Fibroblast of villous mesenchyme (primary cell): Measurements from ENCODE around the gene PTPRN2. TPM values are rescaled to one million over a fixed set of nuclear protein-coding genes. Genes with fewer than 3 reads are reported as not detected.

Experiments
- DNase-seq: peaks from one replicate; pipeline ENCODE4 v3.0.0-alpha.2; 2010; ENCODE audit warnings: low read depth
- H3K4me3 ChIP-seq: 2 replicates; pipeline ENCODE4 v1.5.1; 2011; ENCODE audit warnings: low read depth, mild to moderate bottlenecking, low read length
- total RNA-seq: library from RNA; depleted of rRNA; stranded (reverse); fragments of >200 nt; gene quantifications from 2 replicates; pipeline ENCODE4 v1.2.3, GENCODE V29; 2012
- TF ChIP-seq, protein P1 (sequence below): IDR thresholded peaks from 2 replicates; pipeline ENCODE4 v1.5.1; 2012; ENCODE audit warnings: low read depth, mild to moderate bottlenecking, low read length; ENCODE audit not compliant: insufficient read depth

Gene PTPRN2
- total RNA-seq, 1 donor = not detected

DNA sequence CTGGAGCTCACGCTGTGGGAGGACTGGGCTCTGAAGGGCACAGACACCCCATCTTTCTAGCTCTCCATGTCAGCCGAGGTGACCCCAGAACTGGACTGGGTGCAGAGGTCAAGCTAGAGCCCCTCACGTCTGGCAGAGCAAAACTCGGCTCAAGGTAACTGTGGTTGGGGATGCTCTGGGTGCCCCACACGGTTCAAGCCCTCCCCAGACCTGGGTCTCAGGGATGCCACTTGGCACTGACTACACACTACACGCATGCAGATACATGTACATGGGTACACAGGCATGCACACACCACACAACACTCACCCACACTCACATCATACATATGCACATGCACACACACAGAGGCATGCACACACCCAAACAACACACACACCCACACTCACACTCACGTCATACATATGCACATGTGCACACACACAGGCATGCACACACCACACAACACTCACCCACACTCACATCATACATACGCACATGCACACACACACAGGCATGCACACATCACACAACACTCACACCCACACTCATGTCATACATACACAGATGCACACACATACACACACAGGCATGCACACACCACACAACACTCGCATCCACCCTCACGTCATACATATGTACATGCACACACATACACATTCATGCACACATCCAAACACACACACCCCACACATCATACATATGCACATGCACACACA, 1031.5 kb downstream of the PTPRN2 start:
- no peak overlapping the region for H3K4me3 ChIP-seq
- DNase-seq = no peak
- TF ChIP-seq, protein P1, sequence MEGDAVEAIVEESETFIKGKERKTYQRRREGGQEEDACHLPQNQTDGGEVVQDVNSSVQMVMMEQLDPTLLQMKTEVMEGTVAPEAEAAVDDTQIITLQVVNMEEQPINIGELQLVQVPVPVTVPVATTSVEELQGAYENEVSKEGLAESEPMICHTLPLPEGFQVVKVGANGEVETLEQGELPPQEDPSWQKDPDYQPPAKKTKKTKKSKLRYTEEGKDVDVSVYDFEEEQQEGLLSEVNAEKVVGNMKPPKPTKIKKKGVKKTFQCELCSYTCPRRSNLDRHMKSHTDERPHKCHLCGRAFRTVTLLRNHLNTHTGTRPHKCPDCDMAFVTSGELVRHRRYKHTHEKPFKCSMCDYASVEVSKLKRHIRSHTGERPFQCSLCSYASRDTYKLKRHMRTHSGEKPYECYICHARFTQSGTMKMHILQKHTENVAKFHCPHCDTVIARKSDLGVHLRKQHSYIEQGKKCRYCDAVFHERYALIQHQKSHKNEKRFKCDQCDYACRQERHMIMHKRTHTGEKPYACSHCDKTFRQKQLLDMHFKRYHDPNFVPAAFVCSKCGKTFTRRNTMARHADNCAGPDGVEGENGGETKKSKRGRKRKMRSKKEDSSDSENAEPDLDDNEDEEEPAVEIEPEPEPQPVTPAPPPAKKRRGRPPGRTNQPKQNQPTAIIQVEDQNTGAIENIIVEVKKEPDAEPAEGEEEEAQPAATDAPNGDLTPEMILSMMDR = no peak

- H3K4me3 ChIP-seq = no peak overlapping the region
- no peak for DNase-seq
- TF ChIP-seq, protein P1 = no peak
Measured at GRCh38 chr7:157555313-157555712, 1032.3 kb downstream of the PTPRN2 start.

DNA sequence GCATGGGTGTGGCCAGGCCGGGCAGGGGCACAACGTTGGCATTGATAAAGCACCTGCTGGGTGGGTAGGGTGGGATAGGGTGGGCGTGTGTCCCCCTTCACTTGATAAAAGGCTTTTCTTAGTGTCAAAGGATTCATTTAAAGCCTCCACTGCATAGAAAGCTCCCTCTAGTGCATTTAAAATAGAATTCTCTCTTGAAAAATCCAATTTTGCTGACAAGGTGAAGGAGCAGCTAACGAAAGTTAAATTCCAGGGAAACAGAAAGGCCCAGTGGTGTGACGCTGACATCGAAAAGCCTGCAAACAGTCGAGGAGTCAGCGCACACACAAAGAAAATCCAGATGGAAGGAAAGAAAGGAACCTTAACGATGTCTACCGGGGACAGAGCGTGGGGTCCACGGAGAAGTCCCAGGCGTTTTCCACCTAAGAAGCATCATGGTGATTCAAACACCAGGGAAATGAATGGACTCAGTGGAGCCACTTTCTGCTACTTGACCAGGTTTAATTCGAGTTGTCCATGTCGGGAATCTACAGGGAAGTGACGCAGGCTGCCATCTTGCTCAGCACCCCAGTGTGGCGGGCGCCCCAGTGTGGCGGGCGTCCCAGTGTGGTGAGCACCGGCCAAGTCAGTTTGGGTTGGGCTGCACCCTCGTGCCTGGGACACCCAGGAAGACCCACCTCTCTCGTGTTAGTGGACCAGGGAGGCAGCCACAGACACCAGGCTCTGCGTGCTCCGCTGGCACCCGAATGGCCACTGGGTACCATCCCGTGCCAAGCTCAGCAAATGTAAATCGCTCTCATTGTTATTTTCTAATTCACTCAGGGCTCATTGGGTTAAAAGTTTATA, 1033.0 kb downstream of the PTPRN2 start:
- no peak for DNase-seq
- TF ChIP-seq, protein P1 = no peak
- H3K4me3 ChIP-seq = no peak overlapping the region

- no peak overlapping the region for H3K4me3 ChIP-seq
- TF ChIP-seq, protein P1 = no peak
- DNase-seq = no peak
Measured at GRCh38 chr7:157553256-157553655, 1034.4 kb downstream of the PTPRN2 start.

DNA sequence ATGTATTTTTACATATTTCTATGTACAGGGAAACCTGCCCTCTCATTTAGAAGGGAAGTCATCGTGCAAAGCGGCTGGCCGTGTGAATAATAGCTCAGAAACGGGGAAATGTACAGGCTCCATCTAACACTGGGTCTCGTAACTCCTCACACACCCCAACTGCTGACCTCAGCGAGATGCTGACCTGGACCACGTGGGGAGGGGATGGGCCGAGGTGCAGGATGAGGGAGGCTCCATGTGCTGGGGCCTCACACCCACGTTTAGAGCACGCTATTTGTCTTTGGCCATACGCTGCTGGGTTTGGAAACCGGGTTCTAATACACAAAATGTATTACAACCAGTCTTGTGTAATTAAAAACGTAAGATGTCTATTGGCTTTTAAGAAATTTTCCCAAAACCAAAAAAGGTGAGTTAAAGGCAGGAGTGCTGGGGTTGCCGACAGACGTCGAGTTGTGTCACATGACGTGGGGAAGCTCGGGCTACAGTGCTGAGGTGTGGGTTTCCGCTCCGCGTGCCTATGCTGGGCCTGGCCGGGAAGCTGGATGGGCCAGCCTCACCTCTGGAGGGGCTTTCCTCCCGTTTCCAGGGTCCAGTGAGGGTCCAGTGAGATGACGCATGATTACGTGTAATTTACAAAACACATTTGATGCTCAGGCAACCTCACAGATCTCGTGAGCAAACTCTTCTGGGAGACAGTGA, 1035.2 kb downstream of the PTPRN2 start:
- no peak for DNase-seq
- TF ChIP-seq, protein P1 = no peak
- H3K4me3 ChIP-seq = no peak overlapping the region

DNA sequence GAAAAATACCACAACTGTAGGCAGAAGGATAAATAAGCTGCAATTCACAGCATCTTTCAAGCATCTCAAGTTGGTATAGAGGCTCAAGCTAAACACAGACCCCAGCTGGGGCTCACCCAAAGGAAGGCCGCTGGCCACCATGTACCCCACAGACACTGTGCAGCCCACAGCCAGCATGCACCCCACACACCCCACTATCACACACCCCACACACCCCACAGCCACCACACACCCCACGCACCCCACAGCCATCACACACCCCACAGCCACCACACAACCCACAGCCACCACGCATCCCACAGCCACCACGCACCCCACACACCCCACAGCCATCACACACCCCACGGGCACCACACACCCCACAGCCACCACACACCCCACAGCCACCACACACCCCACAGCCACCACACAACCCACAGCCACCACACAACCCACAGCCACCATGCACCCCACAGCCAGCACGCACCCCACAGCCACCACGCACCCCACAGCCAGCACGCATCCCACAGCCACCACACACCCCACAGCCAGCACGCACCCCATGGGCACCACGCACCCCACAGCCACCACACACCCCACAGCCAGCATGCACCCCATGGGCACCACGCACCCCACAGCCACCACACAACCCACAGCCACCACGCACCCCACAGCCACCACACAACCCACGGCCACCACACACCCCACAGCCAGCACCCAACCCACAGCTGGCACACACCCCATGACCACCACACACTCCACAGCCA, 1036.1 kb downstream of the PTPRN2 start:
- H3K4me3 ChIP-seq = no peak overlapping the region
- no peak for DNase-seq
- TF ChIP-seq, protein P1 = no peak
